ENCODE results near the gene ATF6. TPM values are rescaled to one million over a fixed set of nuclear protein-coding genes. Genes with fewer than 3 reads are reported as not detected.
A peak's percentile ranks its signal among the peaks of the same experiment; 100 is the strongest.

Gene ATF6
- total and polyA plus RNA-seq, 9 of the 15 experiments (the other 6 are each of a cell fraction or from before 2014, with no cell fraction given), result 11.7 to 32.4 (median 20.4) TPM

DNA sequence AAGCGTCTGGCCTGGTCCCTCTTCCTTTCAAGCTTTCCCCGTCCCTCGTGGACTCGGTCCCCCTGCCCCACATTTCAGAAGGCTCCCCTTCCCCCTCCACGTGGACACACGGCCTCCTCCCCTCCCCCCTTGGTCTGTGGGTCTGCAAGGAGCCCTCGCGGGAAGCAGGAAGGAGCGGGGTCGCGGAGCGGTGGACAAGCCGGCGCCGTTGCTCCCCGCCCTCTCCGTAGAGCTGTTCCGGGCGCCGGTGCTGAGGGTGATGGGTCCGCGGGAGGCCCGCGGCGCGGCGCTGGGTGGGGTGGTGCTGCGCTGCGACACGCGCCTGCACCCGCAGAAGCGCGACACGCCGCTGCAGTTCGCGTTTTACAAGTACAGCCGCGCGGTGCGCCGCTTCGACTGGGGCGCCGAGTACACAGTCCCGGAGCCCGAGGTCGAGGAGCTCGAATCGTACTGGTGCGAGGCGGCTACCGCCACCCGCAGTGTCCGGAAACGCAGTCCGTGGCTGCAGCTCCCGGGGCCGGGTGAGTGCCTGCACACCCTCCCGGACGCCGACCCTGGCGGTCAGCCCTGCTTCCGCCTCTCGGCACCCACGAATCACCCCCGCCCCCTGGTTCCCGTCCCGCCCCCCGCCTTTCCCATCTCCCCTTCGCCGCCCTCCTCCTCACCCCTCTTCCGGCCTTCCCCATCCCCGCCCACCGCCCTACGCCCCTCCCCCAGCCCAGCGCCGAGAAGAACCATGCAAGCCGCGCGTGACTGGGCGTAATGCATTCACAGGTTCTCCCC, 39.5 kb upstream of the ATF6 start (continued):
- TF ChIP-seq, protein P1, sequence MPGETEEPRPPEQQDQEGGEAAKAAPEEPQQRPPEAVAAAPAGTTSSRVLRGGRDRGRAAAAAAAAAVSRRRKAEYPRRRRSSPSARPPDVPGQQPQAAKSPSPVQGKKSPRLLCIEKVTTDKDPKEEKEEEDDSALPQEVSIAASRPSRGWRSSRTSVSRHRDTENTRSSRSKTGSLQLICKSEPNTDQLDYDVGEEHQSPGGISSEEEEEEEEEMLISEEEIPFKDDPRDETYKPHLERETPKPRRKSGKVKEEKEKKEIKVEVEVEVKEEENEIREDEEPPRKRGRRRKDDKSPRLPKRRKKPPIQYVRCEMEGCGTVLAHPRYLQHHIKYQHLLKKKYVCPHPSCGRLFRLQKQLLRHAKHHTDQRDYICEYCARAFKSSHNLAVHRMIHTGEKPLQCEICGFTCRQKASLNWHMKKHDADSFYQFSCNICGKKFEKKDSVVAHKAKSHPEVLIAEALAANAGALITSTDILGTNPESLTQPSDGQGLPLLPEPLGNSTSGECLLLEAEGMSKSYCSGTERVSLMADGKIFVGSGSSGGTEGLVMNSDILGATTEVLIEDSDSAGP (CRISPR knock-in tag; IDR thresholded peaks at IDR 0.05), result peak; percentile 72
- TF ChIP-seq FOXJ2 (tag; IDR thresholded peaks at IDR 0.05) (no peak), PHF20 (IDR thresholded peaks at IDR 0.05; ENCODE audit: partially characterized antibody) (peak; percentile 43), CHD1 (IDR thresholded peaks at IDR 0.05; ENCODE audit: low read length) (peak; percentile 72), MEIS2 (IDR thresholded peaks at IDR 0.05; ENCODE audit: partially characterized antibody) (no peak), HNRNPUL1 (IDR thresholded peaks at IDR 0.05; ENCODE audit: low read length) (no peak), RBM17 (IDR thresholded peaks at IDR 0.05; ENCODE audit: borderline replicate concordance, low read depth, low read length) (no peak), PTRF (tag; IDR thresholded peaks at IDR 0.05) (no peak), HDAC2 (IDR thresholded peaks at IDR 0.05) (no peak), KDM1A (IDR thresholded peaks at IDR 0.05) (no peak), ZKSCAN3 (CRISPR knock-in tag; IDR thresholded peaks at IDR 0.05) (no peak), RAD21 (CRISPR knock-in tag; conservative IDR thresholded peaks at IDR 0.05 in 1 of 2, IDR thresholded peaks at IDR 0.05 in 1 of 2) (peak; percentile 6 to 27; a peak in 3 of 4 replicates), NFYB (IDR thresholded peaks at IDR 0.05; ENCODE audit: extremely low read depth, insufficient read length) (no peak), EP400 (IDR thresholded peaks at IDR 0.05) (peak; percentile 84), JUNB (CRISPR knock-in tag; conservative IDR thresholded peaks at IDR 0.05) (no peak), RFX7 (CRISPR knock-in tag; IDR thresholded peaks at IDR 0.05) (no peak), JUN (IDR thresholded peaks at IDR 0.05; ENCODE audit: borderline replicate concordance, low read depth, low read length) (no peak), JUN (CRISPR knock-in tag; IDR thresholded peaks at IDR 0.05; ENCODE audit: borderline replicate concordance) (peak; percentile 72; the same call in 1 of the 2 replicates)
- TF ChIP-seq, protein P2, sequence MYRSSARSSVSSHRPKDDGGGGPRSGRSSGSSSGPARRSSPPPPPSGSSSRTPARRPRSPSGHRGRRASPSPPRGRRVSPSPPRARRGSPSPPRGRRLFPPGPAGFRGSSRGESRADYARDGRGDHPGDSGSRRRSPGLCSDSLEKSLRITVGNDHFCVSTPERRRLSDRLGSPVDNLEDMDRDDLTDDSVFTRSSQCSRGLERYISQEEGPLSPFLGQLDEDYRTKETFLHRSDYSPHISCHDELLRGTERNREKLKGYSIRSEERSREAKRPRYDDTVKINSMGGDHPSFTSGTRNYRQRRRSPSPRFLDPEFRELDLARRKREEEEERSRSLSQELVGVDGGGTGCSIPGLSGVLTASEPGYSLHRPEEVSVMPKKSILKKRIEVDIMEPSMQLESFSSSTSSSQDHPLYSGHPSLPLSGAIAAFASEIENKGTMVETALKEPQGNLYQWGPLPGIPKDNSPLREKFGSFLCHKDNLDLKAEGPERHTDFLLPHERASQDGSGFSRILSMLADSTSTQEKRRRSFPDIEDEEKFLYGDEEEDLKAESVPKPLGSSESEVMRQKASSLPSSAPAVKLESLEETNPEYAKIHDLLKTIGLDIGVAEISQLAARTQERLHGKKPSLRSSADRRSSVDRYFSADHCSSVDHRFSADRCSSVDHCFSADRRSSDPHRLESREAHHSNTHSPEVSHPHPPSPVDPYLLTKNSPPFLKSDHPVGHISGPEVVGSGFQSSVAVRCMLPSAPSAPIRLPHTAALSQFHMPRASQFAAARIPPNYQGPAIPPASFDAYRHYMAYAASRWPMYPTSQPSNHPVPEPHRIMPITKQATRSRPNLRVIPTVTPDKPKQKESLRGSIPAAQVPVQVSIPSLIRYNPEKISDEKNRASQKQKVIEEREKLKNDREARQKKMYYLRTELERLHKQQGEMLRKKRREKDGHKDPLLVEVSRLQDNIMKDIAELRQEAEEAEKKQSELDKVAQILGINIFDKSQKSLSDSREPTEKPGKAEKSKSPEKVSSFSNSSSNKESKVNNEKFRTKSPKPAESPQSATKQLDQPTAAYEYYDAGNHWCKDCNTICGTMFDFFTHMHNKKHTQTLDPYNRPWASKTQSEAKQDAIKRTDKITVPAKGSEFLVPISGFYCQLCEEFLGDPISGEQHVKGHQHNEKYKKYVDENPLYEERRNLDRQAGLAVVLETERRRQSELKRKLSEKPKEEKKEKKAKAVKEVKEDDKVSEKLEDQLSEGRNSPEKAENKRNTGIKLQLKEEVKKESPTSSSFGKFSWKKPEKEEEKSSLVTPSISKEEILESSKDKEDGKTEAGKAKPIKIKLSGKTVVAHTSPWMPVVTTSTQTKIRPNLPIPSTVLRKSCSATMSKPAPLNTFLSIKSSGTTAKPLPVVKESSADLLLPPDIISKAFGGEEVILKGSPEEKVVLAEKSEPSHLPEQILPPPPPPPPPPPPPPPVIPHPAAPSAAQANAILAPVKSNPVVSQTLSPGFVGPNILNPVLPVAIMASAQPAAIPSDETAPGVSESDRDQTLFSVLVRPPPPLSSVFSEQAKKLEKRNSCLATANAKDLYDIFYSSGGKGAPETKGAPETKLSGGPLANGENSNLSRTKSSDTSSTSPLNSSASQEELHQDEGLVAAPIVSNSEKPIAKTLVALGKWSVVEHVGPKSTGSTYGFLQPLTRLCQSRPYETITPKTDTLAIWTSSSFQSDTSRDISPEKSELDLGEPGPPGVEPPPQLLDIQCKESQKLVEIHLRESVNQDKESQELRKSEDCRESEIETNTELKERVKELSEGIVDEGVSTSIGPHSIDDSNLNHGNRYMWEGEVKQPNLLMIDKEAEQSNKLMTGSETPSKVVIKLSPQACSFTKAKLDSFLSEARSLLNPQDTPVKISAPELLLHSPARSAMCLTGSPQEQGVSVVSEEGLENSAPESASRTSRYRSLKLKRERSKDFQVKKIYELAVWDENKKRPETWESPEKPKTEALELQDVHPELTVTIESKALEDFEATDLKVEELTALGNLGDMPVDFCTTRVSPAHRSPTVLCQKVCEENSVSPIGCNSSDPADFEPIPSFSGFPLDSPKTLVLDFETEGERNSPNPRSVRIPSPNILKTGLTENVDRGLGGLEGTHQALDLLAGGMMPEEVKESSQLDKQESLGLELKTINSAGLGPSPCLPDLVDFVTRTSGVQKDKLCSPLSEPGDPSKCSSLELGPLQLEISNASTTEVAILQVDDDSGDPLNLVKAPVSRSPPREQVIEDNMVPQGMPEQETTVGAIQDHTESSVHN (IDR thresholded peaks at IDR 0.05; ENCODE audit: borderline replicate concordance in 1 of 2, low read depth in 1 of 2), result no peak
